HepG2 (cell line): ENCODE results near the gene SNRPD3. TPM values are rescaled to one million over a fixed set of nuclear protein-coding genes. Genes with fewer than 3 reads are reported as not detected.

Experiments used
- ADNP ChIP-seq: sonication (generic); formaldehyde crosslinking; IDR thresholded peaks from 2 replicates; pipeline ENCODE4 v1.4.0; 2020; ENCODE audit warnings: missing genetic modification reagents
- ERF ChIP-seq: IDR thresholded peaks from 2 replicates; pipeline ENCODE4 v1.6.1; 2018; ENCODE audit warnings: missing biosample characterization, missing genetic modification reagents
- GMEB1 ChIP-seq: sonication (generic); formaldehyde crosslinking; IDR thresholded peaks from 2 replicates; pipeline ENCODE4 v1.5.1; 2020; ENCODE audit warnings: missing genetic modification reagents, mild to moderate bottlenecking, borderline replicate concordance
- NONO ChIP-seq, 2 experiments: fragments of 450-650 bp in 1 of 2; sonication (generic) in 1 of 2; formaldehyde crosslinking in 1 of 2; IDR thresholded peaks in 1 of 2; conservative IDR thresholded peaks in 1 of 2; 2 replicates each; pipeline versions ENCODE4 v1.6.1 to v1.8.0; 2017 to 2022; ENCODE audit warnings: mild to moderate bottlenecking in 1 of 2, missing genetic modification reagents in 1 of 2, moderate library complexity in 1 of 2
- SOX6 ChIP-seq, 2 experiments: fragments of 450-650 bp in 1 of 2; sonication (generic) in 1 of 2; formaldehyde crosslinking in 1 of 2; IDR thresholded peaks; 2 replicates each; pipeline versions ENCODE4 v1.4.0 to v1.6.1; 2017 to 2020; ENCODE audit warnings: antibody characterized with exemption in 1 of 2, mild to moderate bottlenecking in 1 of 2, missing genetic modification reagents in 1 of 2
- SRY ChIP-seq: sonication (generic); formaldehyde crosslinking; IDR thresholded peaks from 2 replicates; pipeline ENCODE4 v1.8.0; 2022; ENCODE audit warnings: mild to moderate bottlenecking, missing genetic modification reagents
- UBTF ChIP-seq: sonication (generic); formaldehyde crosslinking; IDR thresholded peaks from 2 replicates; pipeline ENCODE4 v1.4.0; 2020; ENCODE audit warnings: mild to moderate bottlenecking, missing genetic modification reagents
- ZKSCAN8 ChIP-seq: IDR thresholded peaks from 2 replicates; pipeline ENCODE4 v1.6.1; 2016; ENCODE audit warnings: borderline replicate concordance, missing genetic modification reagents, missing compliant biosample characterization
- ZMYM4 ChIP-seq: sonication (generic); formaldehyde crosslinking; IDR thresholded peaks from 2 replicates; pipeline ENCODE4 v1.8.1; 2023; ENCODE audit warnings: mild to moderate bottlenecking, missing genetic modification reagents
- ZNF574 ChIP-seq: sonication (generic); formaldehyde crosslinking; IDR thresholded peaks from 2 replicates; pipeline ENCODE4 v1.4.0; 2020; ENCODE audit warnings: missing genetic modification reagents
- ZNF766 ChIP-seq: sonication (generic); formaldehyde crosslinking; IDR thresholded peaks from 2 replicates; pipeline ENCODE4 v1.5.0; 2020; ENCODE audit warnings: missing genetic modification reagents, borderline replicate concordance
- ZNF784 ChIP-seq: sonication (generic); formaldehyde crosslinking; IDR thresholded peaks from 2 replicates; pipeline ENCODE4 v1.5.1; 2020; ENCODE audit warnings: missing genetic modification reagents, mild to moderate bottlenecking, borderline replicate concordance
- ZSCAN29 ChIP-seq: sonication (generic); formaldehyde crosslinking; conservative IDR thresholded peaks from 2 replicates; pipeline ENCODE4 v1.4.0; 2020; ENCODE audit warnings: mild to moderate bottlenecking, missing genetic modification reagents
- polyA plus RNA-seq, 8 experiments: library from polyadenylated mRNA; depleted of rRNA in 3 of 8; stranded (reverse) in 7 of 8; unstranded in 1 of 8; fragments of >200 nt; fragmentation: Illumina TruSeq in 4 of 8; extraction: Trizol in 4 of 8; gene quantifications; 2 replicates each; pipeline versions ENCODE4 v1.2.1 to v1.2.3, GENCODE V29; 2011 to 2016; ENCODE audit warnings: low read depth in 4 of 8, missing spikeins in 1 of 8, mixed read lengths in 1 of 8; ENCODE audit not compliant: insufficient read depth in 1 of 8
- total RNA-seq, 5 experiments: library from RNA; depleted of rRNA; stranded (reverse); fragments of >200 nt; fragmentation: Illumina TruSeq; extraction: Trizol; gene quantifications; 2 replicates each; pipeline ENCODE4 v1.2.3, GENCODE V29; 2016; ENCODE audit warnings: low read depth in 1 of 5
- TF ChIP-seq, protein P1 (sequence below): sonication (generic); formaldehyde crosslinking; conservative IDR thresholded peaks from 2 replicates; pipeline ENCODE4 v1.4.0; 2020; ENCODE audit warnings: mild to moderate bottlenecking, missing genetic modification reagents, moderate library complexity
- TF ChIP-seq, protein P2 (sequence below): IDR thresholded peaks from 2 replicates; pipeline ENCODE4 v1.6.1; 2016

Gene SNRPD3
- total and polyA plus RNA-seq, 2 of the 13 experiments (the other 11 are each of a cell fraction or from before 2014, with no cell fraction given), result 110 to 209 TPM

GRCh38 chr22:24521791-24522245 is 34.0 kb upstream of the SNRPD3 start (continued):
- TF ChIP-seq GMEB1 (CRISPR knock-in tag), result peak; percentile 47
- TF ChIP-seq SRY, result no peak
- TF ChIP-seq ZNF766 (CRISPR knock-in tag), result no peak
- peak; percentile 37; the same call in 1 of the 2 replicates for TF ChIP-seq ERF (CRISPR knock-in tag)
- no peak for TF ChIP-seq UBTF
- peak; percentile 75 for TF ChIP-seq ZMYM4 (CRISPR knock-in tag)
- TF ChIP-seq ZSCAN29 (CRISPR knock-in tag), result peak; percentile 47; the same call in 1 of the 2 replicates
- TF ChIP-seq NONO (IDR thresholded peaks at IDR 0.05), result no peak
- peak; percentile 78; the same call in 1 of the 2 replicates for TF ChIP-seq NONO (CRISPR knock-in tag; conservative IDR thresholded peaks at IDR 0.05)
- TF ChIP-seq, protein P1, sequence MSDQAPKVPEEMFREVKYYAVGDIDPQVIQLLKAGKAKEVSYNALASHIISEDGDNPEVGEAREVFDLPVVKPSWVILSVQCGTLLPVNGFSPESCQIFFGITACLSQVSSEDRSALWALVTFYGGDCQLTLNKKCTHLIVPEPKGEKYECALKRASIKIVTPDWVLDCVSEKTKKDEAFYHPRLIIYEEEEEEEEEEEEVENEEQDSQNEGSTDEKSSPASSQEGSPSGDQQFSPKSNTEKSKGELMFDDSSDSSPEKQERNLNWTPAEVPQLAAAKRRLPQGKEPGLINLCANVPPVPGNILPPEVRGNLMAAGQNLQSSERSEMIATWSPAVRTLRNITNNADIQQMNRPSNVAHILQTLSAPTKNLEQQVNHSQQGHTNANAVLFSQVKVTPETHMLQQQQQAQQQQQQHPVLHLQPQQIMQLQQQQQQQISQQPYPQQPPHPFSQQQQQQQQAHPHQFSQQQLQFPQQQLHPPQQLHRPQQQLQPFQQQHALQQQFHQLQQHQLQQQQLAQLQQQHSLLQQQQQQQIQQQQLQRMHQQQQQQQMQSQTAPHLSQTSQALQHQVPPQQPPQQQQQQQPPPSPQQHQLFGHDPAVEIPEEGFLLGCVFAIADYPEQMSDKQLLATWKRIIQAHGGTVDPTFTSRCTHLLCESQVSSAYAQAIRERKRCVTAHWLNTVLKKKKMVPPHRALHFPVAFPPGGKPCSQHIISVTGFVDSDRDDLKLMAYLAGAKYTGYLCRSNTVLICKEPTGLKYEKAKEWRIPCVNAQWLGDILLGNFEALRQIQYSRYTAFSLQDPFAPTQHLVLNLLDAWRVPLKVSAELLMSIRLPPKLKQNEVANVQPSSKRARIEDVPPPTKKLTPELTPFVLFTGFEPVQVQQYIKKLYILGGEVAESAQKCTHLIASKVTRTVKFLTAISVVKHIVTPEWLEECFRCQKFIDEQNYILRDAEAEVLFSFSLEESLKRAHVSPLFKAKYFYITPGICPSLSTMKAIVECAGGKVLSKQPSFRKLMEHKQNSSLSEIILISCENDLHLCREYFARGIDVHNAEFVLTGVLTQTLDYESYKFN (CRISPR knock-in tag), result peak; percentile 49
- peak; percentile 42 for TF ChIP-seq ZNF574
- 0 out of 2 replicates have a peak, but pooled peaks have one; percentile 57 for TF ChIP-seq ZKSCAN8
- TF ChIP-seq, protein P2, sequence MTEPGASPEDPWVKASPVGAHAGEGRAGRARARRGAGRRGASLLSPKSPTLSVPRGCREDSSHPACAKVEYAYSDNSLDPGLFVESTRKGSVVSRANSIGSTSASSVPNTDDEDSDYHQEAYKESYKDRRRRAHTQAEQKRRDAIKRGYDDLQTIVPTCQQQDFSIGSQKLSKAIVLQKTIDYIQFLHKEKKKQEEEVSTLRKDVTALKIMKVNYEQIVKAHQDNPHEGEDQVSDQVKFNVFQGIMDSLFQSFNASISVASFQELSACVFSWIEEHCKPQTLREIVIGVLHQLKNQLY (CRISPR knock-in tag), result 0 out of 2 replicates have a peak, but pooled peaks have one; percentile 33
- TF ChIP-seq SOX6 (IDR thresholded peaks at IDR 0.05), result no peak
- peak; percentile 71 for TF ChIP-seq SOX6 (CRISPR knock-in tag; IDR thresholded peaks at IDR 0.05)
- no peak for TF ChIP-seq ZNF784 (CRISPR knock-in tag)
- 0 out of 2 replicates have a peak, but pooled peaks have one; percentile 30 for TF ChIP-seq ADNP (CRISPR knock-in tag)
